HG03571 (cell line): Measurements from ENCODE around the gene SEPSECS.

Source experiments
- ATAC-seq: cut with Tn5 transposase; IDR thresholded peaks from one replicate; pipeline ENCODE4 v1.9.1; 2021; ENCODE audit not compliant: unreplicated experiment

The SEPSECS gene

DNA sequence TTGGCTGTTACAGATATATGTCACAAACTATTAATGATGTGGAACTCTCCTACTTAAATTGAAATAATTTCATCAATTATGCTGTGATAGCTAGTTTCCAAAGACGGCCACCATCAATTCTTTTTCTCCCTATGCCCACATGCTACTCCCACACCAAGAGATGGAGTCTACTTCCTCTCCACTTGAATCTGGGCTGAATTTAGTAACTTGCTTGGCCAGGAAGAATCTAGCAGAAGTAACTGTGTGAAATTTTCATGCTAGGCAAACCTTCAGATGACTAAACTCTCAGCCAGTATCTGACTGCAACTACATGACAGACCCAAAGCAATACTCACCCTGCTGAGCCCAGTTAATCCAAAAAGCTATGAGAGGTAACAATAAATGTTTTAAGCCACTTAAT is 3.2 kb downstream of the SEPSECS start:
- ATAC-seq, result no peak

DNA sequence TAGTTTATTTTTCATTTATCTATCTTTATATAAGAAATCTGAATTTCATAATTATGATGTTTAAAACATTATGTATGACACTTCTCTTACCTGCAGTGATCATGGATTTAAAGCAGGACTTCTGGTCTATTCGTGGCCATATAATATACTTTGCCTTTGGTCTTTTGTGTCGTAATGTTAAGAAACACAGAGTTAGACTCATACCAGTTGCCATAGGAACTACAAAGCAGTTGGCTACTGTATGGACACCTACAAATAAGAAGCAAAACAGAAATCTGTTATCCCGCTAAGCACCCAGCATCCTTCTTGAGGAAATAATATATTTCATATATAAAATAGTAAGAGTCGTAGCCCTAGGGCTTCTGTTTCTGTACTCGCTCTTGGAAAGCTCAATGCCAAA is 4.3 kb downstream of the SEPSECS start:
- ATAC-seq, result no peak

DNA sequence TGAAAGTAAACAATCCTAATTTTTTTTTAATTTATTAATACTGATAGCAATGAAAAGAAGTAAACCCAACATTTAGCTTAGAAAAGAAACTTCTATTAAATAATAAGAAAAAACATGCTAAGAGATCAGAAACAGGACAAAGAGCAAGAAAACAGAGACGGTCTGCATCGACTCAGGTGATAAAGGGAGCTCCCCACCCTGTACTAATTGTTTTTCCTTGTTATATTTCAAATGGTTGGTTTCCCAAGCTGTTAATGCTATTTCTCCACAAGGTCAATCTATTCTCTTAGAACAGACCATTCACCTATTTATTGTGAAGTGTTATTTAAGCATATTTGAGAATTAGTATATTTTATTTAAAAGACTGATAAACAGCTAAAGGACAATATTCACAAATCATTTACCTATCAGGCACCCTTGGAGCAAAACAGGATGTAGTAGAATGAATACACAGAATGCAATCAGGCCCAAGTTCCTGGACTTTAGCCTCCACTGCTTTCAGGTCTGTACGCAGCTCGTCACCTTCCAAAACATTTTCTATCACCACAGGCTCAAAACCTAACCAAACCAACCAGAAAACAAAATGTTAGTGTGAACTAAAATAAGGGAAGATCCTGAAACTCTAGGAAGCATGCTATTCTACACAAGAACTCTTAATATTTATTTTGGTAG is 5.5 kb downstream of the SEPSECS start:
- no peak for ATAC-seq

DNA sequence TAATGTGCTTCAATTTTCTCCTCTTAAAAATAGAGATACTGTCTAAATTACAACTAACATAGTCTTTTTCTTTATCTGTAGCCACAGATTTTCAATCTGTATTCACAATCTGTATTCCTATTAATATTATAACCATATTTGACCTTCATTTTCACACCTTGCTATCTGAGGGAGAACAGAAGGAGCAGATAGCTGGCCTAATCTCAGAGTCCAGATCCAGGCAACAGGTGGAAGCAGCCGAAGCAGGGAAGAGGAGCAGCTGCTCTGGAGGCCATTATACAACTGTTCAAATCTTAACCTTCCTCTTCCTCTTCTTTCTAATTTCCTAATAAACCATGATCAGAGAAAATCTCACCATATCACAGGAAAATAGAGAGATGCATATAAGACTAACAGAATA is 14.2 kb downstream of the SEPSECS start:
- no peak for ATAC-seq

DNA sequence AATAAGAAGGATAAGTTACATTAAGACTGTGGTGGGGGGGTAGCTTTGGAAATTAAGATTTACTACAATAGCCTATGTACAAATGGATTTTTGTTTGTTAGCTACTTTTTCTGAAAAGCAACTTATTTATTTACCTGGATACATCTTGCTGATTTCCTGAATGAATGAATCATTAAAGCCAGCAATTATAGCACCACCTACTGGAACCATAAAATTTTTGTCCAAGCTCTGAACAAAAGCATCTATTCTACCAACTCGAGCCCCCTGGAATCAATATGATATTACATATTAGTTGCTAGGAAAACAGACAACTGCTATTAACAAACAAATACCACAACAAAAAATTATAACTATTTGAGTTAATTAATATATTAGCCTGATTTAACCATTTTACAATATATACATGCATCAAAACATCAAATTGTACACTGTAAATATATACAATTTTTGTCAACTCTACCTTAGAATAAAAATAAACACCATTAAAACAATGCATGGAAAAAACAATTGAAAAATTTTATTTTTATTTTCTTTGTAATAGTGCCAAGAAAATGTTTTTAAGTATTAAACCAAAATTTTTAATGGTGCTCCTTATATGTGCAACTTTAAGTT is 15.3 kb downstream of the SEPSECS start:
- no peak for ATAC-seq

DNA sequence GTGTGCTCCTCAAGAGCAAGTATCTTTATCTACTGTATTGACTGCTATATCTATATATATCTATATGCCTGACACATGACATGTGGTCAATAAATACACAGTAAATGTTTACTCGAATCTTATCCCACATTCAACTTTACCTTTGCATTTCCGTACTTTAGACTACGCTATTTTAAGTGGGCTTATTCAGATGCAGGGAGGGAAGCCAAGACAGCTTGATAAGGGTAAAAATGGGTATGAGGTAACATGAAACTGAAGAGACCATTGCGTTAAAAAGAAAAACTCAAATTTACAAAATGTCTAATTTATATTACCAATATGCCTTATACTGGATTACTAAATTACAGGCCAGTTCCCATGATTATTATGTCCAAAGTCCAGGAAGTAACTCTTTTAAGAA is 17.8 kb downstream of the SEPSECS start:
- ATAC-seq, result no peak

DNA sequence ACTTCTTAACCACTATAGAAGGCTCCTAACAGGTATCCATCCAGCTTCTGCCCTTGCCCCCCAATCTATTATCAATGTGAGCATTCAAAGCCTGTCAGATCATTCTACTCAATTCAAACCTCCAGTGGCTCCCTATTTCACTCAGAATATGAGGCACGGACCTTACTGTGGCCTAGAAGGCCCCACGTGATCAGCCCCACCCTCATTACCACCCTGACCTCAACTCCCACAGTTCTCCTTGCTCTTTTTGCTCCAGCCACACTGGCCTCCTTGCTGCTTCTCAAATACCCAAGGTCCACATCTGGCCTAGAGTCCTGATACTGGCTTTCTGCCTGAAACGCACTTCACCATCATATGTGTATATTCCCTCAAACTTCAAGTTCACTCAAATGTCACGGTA is 18.7 kb downstream of the SEPSECS start:
- no peak for ATAC-seq

DNA sequence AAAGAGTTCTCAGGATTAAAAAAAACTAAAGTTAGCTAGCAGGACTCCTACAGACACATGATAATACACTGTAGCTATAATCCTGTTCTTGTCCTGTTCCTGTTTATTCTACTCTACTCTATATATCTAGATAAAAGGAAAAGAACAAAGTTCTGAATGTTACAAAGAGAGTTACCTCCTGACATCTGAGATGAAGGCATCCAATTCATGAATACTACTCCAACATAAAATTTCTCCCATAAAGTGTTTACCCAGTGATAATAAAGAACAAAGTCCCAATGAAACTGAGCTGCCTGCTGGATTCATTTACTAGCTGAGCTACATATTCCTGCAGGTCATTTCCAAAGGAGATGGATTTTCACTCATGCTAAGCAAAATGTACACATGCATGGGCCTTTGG is 27.1 kb downstream of the SEPSECS start:
- ATAC-seq, result no peak

DNA sequence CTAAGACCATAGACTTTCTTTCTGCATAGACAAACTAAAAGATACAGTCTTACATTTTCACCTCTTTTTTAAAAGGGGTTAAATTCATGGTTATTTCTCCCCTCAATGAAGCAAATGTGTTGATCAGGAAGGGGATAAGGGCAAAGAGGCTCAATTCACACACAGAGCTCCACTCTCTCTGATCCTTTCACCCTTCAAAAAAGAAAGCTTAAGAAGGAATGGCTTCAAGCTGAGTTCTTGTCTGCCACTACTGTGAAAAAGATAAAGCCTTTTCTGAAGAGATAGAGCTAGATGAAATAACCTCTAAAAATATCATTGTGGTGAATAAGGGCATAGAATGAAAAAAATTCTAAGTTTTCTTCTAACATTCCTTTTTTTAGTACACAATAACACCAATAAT is 28.3 kb downstream of the SEPSECS start:
- ATAC-seq, result no peak

DNA sequence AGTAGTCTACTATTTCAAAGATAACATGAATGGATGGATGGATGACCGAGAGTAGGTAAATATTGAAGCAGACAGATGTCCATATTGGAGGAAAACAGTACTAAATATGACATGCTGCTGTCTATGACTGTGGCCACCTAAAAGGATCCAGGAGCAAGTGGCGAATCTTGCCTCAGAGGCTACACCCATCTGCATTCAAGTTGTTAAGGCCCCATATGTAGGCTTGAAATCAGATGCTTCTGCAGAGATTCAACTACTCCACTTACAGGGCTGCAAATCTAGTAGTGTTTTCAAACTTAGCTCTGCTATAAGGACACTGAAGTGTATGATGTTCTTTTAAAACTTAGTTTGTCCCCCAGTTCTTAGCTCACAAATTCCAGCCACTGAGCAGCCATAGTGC is 28.9 kb downstream of the SEPSECS start:
- ATAC-seq, result no peak

DNA sequence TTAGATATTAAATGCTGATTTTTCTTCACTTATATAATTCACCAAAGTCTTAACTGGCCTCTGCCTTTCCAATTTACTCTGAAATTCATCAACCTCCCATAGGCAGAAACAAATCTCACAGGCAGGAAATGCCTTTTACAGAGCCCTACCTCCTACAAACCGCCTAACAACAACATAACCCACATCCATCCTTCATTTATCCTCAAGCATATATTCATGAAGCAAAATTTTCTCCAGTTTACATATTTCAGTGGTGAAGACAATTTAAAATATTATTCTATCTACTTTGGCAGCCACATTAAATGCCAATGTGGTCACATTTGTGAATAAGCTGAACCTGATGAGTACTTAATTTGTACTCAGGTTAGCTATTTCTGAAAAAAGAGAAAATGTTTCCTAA is 30.3 kb downstream of the SEPSECS start:
- no peak for ATAC-seq

DNA sequence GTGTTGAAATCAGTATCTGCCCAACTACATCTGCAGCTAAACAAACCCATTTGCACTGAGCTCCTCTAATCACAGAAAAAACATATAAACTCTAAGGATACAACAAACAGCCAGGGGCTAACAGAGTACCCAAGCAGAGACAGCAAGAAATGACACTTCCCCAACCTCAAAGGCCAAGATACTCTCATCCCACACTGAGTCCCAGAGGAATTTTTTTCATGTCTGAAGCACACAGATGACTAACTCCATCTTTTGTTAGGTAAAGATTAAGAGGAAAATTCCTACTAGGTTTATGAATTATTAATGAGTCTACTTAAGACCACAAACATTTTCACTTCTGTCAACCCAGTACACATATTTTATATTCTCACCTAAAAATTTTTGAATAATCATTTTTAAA is 31.6 kb downstream of the SEPSECS start:
- ATAC-seq, result no peak

DNA sequence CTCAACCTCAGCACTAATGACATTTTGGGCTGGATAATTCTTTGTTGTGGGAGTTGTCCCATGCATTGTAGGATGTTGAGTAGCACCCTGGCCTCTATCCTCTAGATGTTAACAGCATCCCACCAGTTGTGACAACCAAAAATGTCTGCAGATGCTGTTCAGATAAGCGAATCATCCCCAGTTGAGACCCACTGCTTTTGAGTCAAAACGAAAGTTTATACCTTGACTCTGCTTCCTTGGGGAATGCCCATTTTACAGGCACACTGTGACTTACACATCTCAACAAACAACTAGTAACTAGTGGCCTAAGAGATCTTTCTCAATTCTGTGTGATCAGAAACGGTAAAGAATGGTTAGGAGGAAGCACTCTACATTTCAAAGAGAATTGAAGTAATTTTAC is 37.0 kb downstream of the SEPSECS start:
- ATAC-seq, result peak; percentile 96

DNA sequence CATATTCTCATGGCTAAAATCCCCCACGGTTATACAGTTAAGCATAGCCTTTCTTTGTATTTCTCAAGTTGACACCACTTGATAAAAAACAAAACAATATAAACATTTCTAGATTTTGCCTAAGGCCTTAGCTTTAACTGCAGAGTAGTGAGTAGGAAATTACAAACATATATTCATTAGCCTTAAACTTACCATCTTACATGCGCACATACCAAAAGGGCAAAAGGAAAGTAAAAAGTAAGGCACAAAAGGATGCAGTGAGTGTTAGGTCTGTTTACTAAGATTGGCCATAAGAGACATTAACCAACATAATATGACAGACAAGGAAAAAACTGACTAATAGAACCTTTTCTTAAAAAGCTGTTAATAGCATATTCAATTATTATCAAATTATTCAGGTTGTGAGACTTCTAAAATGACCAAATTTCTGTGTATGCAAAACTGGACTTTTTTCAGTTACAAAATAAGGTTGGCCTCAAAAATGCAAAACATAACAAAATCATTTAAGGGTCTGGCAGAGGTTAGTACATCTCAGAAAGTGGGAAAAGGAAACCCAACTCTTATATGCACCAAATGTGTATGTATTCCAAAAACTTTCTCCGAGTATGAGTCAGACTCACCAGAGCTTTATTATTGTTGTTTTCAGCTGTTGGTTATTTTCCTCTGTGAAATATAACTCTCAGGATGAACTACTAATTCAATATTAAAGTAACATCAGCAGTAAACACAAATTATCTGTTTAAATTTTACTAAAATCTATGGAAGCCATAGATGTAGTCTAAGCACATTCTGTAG is 39.9 kb downstream of the SEPSECS start:
- no peak for ATAC-seq

DNA sequence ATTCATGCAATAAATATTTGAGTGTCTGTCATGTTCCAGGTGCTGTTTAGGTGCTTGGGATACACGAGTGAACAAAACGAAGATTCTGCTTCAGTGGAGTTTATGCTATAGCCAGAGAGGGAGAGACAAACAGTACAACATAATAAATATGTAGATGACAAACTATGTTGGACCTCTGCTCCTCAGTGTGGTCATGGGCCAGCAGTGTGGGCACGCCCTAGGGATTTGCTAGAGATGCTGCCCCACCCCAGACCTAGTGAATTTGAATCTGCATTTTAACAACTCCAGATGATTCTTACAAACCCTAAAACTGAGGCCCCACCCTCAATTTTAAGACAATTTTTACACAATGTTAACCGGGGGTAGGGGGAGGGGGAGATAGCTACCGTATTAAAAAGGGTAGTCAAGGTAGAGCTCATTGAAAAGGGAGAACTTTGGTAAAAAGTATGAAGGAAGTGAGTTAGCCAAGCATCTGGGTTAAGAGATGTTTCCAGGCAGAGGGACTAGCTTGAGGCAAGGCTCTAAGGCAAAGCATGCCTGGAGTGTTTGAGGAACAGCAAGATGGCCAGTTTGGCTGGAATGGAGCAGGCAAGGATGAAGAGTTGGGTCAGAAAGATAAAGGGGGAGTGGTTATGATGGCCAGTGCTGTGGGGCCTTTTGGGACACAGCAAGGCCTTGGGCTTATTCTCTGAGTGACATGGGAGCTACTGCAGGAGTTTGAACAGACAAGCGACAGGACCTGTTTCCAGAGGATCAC is 42.4 kb downstream of the SEPSECS start:
- ATAC-seq, result no peak

DNA sequence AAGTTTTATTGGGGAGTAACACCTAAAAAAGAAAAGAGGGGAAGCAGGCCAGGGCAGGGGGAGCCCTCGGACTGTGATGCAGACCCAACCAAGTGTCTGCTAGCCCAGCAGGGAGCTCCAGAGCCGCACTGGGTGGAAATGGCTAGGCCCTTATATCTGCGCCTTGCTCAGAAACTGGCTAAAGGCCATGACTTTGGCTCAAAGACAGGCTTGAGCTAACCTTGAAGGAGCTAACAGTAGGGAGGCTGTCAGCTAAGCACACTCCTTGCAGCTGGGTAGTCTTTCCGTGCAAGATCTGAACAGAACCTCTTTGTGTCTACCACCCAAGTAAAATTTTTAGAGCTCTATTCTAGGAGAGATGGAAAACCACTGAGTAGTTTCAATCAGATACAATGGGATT is 43.0 kb downstream of the SEPSECS start:
- ATAC-seq, result no peak

DNA sequence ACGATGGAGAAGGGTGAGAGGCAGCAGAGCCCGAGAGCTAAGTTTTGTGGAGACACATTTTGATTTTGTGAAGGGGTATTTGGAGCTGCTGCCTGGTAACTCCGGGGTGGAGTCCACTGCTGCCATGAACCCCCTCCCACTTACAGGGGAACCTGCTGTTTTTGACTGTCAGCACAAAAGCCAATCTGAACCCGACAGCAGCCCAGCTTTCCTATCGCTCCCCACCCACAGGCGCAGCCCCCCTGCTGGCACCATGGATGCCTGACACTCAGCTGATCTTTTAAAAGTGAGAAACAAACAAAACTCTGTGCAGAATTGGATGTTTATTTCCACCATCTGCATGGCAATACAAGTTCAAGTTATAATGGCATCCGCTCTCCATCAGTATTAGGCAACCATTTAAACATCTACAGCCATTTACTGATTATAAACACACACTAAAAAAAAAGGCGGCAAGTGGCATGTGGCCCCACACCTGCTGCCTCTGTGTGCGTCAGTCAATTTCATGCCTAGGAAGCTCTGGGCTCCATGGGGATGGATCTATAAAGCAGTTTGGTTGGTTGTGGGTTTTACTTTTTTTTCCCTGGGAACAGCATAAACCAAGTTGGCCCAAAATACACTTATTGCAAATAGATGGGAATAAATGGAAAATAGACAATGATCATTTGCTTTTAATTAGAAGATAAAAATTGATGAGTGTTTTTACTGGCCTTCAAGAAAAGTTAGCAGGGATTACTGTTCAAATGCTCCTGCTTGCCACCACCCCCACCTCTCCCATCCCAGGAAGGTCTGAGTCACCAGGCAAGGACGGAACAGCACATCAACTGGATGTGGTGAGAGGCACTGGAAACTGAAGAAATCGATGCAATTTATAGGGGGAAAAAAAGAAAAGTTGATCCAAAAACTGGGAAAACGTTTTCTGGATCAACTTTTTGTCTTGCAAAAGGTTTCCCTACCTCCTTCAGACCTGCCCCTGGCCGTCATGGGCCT is 46.0 kb downstream of the SEPSECS start:
- ATAC-seq, result no peak

DNA sequence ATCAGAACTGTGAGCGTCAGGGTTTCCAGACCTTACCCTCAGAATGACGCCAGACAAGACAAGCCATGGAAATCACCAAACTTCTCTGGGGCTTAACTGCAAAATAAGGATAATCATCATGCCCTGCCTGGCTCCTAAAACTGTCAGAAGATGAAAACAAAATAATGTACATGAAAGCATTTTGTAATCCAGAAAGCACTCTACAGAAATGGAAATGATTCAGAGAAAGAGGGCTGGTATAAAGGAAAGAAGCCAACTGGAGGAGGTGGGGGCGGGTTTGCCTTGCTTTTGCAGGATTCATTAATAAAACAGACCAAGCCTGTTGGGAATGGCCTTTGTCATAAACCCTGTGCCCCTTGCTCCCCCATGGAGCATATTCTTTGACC is 47.3 kb downstream of the SEPSECS start:
- no peak for ATAC-seq

DNA sequence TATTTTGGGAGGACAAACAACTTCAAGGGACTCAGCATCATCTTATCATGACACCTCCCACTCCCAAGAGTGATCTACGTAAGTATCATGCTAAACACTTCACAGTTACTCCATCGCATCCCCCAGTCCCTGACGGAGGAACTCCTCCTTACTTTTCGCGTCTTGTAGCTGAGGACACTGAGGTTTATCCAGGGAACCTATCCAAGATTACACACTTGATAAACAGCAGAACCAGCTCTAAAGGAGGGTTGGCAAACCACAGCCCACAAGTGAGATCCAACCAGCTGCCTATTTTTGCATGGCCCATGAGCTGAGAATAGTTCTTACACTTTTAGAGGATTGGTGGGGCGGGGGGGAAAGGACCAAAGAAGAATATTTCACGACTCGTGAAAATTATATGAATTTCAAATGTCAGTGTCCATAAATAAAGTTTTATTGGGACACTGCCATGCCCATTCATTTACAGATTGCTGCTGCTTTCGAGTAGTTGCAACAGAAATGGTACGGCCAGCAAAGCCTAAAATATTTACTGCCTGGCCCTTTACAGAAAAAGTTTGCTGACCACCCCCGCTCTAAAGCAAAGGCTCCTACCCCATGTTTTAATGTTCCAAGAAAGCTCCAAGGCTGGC is 47.8 kb downstream of the SEPSECS start:
- no peak for ATAC-seq

DNA sequence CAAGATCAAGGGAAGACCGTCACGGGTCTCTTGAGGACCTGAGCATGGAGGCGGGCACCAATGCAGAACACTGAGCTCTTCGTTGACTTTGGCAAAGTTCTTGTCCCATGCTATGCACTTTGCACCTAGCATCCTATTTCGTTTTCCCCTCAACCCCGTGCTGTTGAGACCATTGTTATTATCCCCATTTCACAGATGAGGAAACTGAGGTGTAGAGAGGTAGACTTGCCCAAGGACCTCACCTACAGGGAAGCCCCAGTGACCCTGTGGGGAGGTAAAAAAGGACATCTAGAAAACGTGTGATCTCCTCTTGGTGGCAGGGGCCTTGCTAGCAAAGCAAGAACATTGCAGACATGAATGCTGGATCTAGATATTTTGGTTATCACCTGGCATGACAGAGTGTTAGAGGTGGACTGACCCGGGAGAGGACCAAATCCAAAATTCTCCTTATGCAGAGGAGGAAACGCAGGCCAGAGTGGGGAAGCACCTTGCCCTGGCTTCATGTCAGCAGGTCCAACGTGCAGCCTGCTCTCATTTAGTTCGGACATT is 48.5 kb downstream of the SEPSECS start:
- no peak for ATAC-seq
